D721Med (cell line): Measurements from ENCODE around the gene SPRY4.

ENCODE experiments used
- DNase-seq: peaks from one replicate; pipeline ENCODE4 v3.0.0; 2011; ENCODE audit warnings: low spot score; ENCODE audit not compliant: insufficient read length
- FAIRE-seq: peaks from 2 replicates; lab custom pipeline; 2011; peaks lifted over from hg19 to GRCh38; lab: Jason Lieb, UNC
- TF ChIP-seq, protein P1 (sequence below): IDR thresholded peaks from 2 replicates; pipeline ENCODE4 v1.5.1; 2012; ENCODE audit warnings: mild to moderate bottlenecking, control low read depth; ENCODE audit not compliant: insufficient read depth; ENCODE audit errors: missing control alignments

SPRY4 gene

DNA sequence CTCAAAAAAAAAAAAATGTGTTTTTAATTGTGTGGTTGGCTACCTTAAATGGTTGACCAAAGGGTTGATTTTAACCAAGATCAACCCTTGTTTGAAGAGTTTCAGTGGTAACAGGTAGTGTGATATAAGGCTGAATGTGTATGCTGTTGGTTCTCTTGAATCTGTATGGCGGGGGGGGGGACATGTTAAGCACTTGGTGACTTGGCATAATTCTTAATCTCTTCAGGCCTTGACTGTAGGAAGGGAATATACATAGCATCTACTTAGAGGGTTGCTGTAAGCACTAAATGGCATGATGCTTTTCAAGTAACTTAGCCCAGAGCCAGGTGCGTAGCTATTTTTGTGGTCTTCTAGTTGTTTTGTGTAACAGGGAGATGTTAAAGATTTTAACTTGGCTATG lies 5.6 kb upstream of the SPRY4 start:
- TF ChIP-seq, protein P1, sequence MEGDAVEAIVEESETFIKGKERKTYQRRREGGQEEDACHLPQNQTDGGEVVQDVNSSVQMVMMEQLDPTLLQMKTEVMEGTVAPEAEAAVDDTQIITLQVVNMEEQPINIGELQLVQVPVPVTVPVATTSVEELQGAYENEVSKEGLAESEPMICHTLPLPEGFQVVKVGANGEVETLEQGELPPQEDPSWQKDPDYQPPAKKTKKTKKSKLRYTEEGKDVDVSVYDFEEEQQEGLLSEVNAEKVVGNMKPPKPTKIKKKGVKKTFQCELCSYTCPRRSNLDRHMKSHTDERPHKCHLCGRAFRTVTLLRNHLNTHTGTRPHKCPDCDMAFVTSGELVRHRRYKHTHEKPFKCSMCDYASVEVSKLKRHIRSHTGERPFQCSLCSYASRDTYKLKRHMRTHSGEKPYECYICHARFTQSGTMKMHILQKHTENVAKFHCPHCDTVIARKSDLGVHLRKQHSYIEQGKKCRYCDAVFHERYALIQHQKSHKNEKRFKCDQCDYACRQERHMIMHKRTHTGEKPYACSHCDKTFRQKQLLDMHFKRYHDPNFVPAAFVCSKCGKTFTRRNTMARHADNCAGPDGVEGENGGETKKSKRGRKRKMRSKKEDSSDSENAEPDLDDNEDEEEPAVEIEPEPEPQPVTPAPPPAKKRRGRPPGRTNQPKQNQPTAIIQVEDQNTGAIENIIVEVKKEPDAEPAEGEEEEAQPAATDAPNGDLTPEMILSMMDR, result no peak
- DNase-seq, result no peak
- no peak for FAIRE-seq

DNA sequence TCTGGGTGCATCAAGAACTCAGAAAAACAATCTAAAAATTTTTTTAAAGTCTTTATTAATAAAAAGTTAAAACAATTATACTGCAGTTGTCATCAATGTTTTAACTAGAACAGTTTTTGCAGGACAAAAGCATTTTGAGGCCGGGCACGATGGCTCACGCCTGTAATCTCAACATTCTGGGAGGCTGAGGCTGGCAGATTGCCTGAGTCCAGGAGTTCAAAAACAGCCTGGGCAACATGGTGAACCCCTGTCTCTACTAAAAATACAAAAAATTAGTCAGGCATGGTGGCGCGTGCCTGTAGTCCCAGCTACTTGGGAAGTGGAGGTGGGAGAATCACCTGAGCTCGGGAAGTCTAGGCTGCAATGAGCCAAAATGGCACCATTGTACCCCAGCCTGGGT lies 5.2 kb upstream of the SPRY4 start:
- TF ChIP-seq, protein P1, result no peak
- FAIRE-seq (no peak), DNase-seq (no peak)

DNA sequence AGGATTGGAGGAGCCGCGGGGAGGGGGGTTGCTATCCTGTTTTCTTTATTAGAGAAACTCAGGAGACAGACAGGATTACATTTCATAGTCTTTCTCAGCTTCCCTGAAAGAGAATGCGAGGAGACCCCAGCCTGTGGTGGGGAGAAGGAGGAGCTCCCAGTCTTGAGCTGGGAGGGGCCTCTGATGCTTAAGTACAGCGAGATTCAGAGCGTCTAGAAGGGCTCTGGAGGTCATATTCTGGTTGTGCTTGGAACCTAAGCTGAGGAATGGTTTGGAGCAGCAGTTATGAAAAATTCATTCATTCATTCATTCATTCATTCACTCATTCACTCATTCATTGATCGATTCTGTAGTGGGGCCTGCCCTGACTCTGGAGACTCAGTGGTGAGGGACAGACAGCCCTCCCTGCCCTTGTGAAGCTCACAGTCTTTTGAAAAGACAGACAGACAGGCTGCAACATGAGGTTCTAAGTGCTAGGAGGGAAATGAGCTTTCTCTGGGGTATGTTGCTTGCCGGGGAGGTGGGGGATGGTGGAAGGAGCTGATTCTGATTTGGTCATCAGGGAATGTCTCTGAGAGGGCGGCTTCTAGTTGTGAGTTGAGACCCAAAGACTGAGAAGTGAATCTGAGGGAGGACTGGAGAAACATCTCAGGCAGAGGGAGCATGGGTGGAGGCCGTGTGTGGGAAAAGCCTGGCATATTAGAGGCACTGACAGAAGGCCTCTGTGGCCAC lies 2.5 kb upstream of the SPRY4 start:
- TF ChIP-seq, protein P1, result no peak
- DNase-seq (no peak), FAIRE-seq (no peak)

DNA sequence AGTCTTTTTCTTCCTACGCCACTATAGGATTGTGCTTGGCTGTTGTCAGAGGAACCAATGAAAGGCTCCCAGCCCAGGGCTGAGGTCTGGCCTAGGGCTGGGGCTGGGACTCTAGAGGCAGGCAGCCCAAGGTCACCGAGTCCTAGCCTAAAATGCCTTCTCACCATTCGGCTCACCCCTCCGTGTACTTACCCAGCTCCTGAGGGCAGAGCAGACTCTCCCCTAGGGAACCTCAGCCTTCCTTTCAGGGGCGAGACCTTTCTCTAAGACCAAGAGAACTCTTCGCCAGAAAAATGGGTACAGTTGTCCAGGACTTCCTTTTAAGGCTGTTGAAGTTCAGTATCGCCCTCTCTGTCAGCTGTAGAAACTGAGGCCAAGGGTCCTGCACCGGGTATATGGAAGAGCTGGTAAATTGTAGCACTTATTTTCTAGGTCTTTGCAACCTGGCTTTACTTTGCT lies 1.7 kb upstream of the SPRY4 start:
- FAIRE-seq (no peak), DNase-seq (no peak)
- TF ChIP-seq, protein P1, result no peak

DNA sequence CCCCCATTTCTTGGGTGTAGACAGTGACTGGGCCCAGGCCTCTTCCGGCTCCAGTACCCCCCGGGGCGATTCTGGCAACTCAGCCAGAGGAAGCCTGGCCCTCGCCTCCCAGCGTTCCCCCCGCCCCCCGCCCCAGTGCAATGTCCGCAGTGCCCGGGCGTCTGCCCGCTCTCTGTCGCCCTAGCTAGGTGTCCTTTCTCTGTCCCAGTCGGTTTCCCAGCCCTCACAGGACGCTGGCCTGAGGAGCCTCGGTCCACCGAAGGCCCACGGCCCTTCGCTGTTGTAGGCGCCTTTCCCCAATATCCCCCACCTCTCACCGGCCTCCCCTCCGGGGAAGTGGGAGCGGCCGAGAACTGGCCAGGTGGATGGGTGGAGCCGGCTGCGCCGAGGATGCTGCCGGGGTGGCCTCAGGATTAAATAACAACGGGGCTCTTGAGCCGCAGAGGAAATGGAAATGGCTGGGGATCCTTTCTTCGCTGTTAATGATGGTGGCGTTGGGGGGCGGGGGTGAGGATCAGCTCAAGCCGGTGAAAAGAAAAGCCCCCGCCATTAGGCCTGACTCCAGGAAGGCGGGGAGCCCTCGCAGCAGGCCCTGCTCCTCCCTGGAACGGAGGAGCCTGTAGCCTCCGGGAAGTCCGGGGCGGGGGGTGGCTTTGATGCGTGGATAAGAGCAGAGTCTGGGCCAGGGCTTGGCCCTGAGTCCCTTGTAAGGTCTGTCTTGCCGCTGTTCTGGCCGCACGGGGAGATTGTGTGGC lies 1.1 kb upstream of the SPRY4 start:
- peak; percentile 33 for DNase-seq
- no peak for FAIRE-seq
- TF ChIP-seq, protein P1, result no peak

DNA sequence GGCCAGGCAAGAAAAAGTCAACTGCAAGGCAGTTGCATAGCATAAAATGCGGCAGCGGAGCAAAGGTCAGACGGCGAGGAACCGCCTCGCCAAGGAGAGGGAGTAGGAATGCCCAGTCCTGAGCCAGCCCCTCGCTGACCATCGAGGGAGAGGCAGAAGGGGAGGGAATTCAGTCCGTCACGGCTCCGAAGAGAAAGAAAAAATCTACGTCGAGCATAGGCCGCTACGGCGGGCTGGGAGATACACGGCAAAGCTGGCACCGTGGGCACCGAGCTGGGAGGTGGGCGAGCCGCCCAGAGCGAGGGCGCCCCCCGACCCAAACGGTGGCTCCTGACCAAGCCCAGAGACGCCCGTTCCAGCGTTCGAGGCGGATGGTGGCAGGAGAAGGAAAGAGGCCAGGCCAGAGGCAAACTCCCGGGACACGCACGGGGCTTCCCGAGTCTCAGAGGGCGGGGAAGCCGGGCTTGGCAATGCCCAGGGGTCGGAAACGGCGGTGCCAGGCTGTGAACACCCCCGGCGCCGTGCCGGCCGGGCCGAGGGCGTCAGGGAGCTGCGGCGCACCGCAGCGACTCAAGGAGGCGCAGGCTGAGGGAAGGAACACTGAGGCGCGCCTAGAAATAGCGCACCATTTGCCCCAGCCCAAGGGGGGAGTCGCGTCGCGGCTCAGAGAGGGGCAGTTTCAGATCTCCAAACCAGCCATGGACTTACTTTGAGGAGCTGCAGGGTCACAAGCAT lies 518 bp downstream of the SPRY4 start:
- DNase-seq, result no peak
- TF ChIP-seq, protein P1, result no peak
- FAIRE-seq, result no peak
